H1 (cell line): ENCODE measurements around the gene KCNQ1. TPM values are rescaled to one million over a fixed set of nuclear protein-coding genes. Genes with fewer than 3 reads are reported as not detected.

ENCODE experiments used
- CTCF ChIA-PET: fragments of 300-600 bp; sonication (Branson Sonifier 250); formaldehyde crosslinking; loops from one replicate; lab custom pipeline; 2021; ENCODE audit not compliant: partially characterized antibody; lab: Charles Lee
- POLR2A ChIA-PET: fragments of 300-600 bp; sonication (Branson Sonifier 250); formaldehyde crosslinking; loops from one replicate; lab custom pipeline; 2021; ENCODE audit warnings: inconsistent platforms; ENCODE audit not compliant: partially characterized antibody; lab: Charles Lee
- DNase-seq, 2 experiments: peaks; one replicate each; pipeline versions ENCODE4 v3.0.0 to v3.0.0-alpha.2; 2010 to 2022; ENCODE audit warnings: low spot score in 2 of 2, low read depth in 1 of 2, mixed read lengths in 1 of 2
- FAIRE-seq: peaks from 2 replicates; lab custom pipeline; 2011; peaks lifted over from hg19 to GRCh38; lab: Jason Lieb, UNC
- H2AFZ ChIP-seq: 2 replicates; pipeline ENCODE4 v1.8.1; 2012; ENCODE audit warnings: low read length, inconsistent platforms
- H2AK5ac ChIP-seq: 2 replicates; pipeline ENCODE4 v1.6.1; 2013; ENCODE audit warnings: low read depth, low read length
- H2BK120ac ChIP-seq: replicated peaks from 2 replicates; pipeline ENCODE3; 2013; ENCODE audit warnings: low read depth, low read length, inconsistent platforms
- H2BK12ac ChIP-seq: 2 replicates; pipeline ENCODE4 v1.6.1; 2013; ENCODE audit warnings: low read depth, low read length
- H2BK15ac ChIP-seq: 2 replicates; pipeline ENCODE4 v1.6.1; 2013; ENCODE audit warnings: low read length
- H2BK20ac ChIP-seq: 2 replicates; pipeline ENCODE4 v1.6.1; 2013; ENCODE audit warnings: low read length
- H2BK5ac ChIP-seq: 2 replicates; pipeline ENCODE4 v1.6.1; 2013; ENCODE audit warnings: low read depth, low read length
- H3K14ac ChIP-seq: 2 replicates; pipeline ENCODE4 v1.6.1; 2013; ENCODE audit warnings: inconsistent platforms; ENCODE audit not compliant: insufficient read length
- H3K18ac ChIP-seq: 2 replicates; pipeline ENCODE4 v1.6.1; 2013; ENCODE audit warnings: low read length; ENCODE audit errors: extremely low read depth
- H3K23ac ChIP-seq: 2 replicates; pipeline ENCODE4 v1.6.1; 2013; ENCODE audit warnings: inconsistent platforms; ENCODE audit not compliant: insufficient read length
- H3K23me2 ChIP-seq: 2 replicates; pipeline ENCODE4 v1.6.1; 2013; ENCODE audit warnings: low read depth, low read length
- H3K27ac ChIP-seq: 2 replicates; pipeline ENCODE4 v1.6.1; 2011; ENCODE audit warnings: low read depth, low read length, inconsistent platforms
- H3K27me3 ChIP-seq, 4 experiments: replicated peaks in 1 of 4; 1 replicate in 1 of 4; 2 replicates in 3 of 4; pipeline versions ENCODE4 v1.6.1 to v1.8.1; 2011 to 2013; ENCODE audit warnings: low read length in 3 of 4, mild to moderate bottlenecking in 3 of 4, inconsistent platforms in 2 of 4, mixed read lengths in 2 of 4, moderate library complexity in 1 of 4; ENCODE audit not compliant: control insufficient read depth in 3 of 4, insufficient read depth in 3 of 4; ENCODE audit errors: extremely low read depth in 1 of 4
- H3K36me3 ChIP-seq, 4 experiments: 2 replicates each; pipeline versions ENCODE4 v1.6.1 to v1.8.1; 2011 to 2013; ENCODE audit warnings: mild to moderate bottlenecking in 4 of 4, low read length in 3 of 4, moderate library complexity in 2 of 4, control low read depth in 1 of 4, inconsistent platforms in 1 of 4; ENCODE audit not compliant: insufficient read depth in 4 of 4, control insufficient read depth in 2 of 4
- H3K4ac ChIP-seq: replicated peaks from 2 replicates; pipeline ENCODE3; 2013; ENCODE audit warnings: low read length, low read depth, mixed read lengths, inconsistent platforms; ENCODE audit not compliant: insufficient read length
- H3K4me1 ChIP-seq, 4 experiments: replicated peaks in 1 of 4; 1 replicate in 1 of 4; 2 replicates in 3 of 4; pipeline versions ENCODE4 v1.6.1 to v1.8.1; 2011 to 2013; ENCODE audit warnings: low read length in 3 of 4, inconsistent platforms in 2 of 4, mixed read lengths in 1 of 4; ENCODE audit not compliant: insufficient read depth in 4 of 4, control insufficient read depth in 3 of 4
- H3K4me2 ChIP-seq, 2 experiments: 2 replicates each; pipeline versions ENCODE4 v1.6.1 to v1.8.1; 2011 to 2013; ENCODE audit warnings: low read depth in 2 of 2, low read length in 2 of 2, control low read depth in 1 of 2, inconsistent platforms in 1 of 2, mild to moderate bottlenecking in 1 of 2; ENCODE audit not compliant: insufficient read depth in 1 of 2
- H3K4me3 ChIP-seq, 4 experiments: fragments of 200-600, 300-600 bp in 1 of 4; sonication (generic), shearing (Covaris generic), sonication (Bioruptor Twin) in 1 of 4; 2 replicates each; pipeline versions ENCODE4 v1.5.1 to v1.8.1; 2011 to 2016; ENCODE audit warnings: low read length in 4 of 4, low read depth in 3 of 4, control low read depth in 2 of 4, inconsistent platforms in 2 of 4, mild to moderate bottlenecking in 2 of 4, mixed read lengths in 1 of 4, moderate library complexity in 1 of 4; ENCODE audit not compliant: insufficient read depth in 2 of 4; ENCODE audit errors: extremely low read depth in 1 of 4
- H3K56ac ChIP-seq: replicated peaks from 2 replicates; pipeline ENCODE3; 2013; ENCODE audit warnings: low read depth, mild to moderate bottlenecking, mixed read lengths, low read length, inconsistent platforms; ENCODE audit not compliant: insufficient read length
- H3K79me1 ChIP-seq: 2 replicates; pipeline ENCODE4 v1.6.1; 2013; ENCODE audit warnings: low read depth, low read length, control low read depth
- H3K79me2 ChIP-seq, 2 experiments: 2 replicates each; pipeline versions ENCODE4 v1.6.1 to v1.8.1; 2012 to 2013; ENCODE audit warnings: low read length in 2 of 2, mild to moderate bottlenecking in 2 of 2, inconsistent platforms in 1 of 2; ENCODE audit not compliant: insufficient read depth in 2 of 2, control insufficient read depth in 1 of 2
- H3K9ac ChIP-seq, 4 experiments: replicated peaks in 1 of 4; 1 replicate in 1 of 4; 2 replicates in 3 of 4; pipeline versions ENCODE4 v1.6.1 to v1.8.1; 2011 to 2013; ENCODE audit warnings: low read depth in 3 of 4, low read length in 3 of 4, control low read depth in 2 of 4, mild to moderate bottlenecking in 2 of 4, moderate library complexity in 2 of 4, inconsistent platforms in 1 of 4; ENCODE audit errors: extremely low read depth in 1 of 4
- H3K9me3 ChIP-seq, 2 experiments: 2 replicates each; pipeline versions ENCODE4 v1.6.1 to v1.8.1; 2012 to 2013; ENCODE audit warnings: mild to moderate bottlenecking in 2 of 2, moderate library complexity in 2 of 2, control low read depth in 1 of 2, inconsistent platforms in 1 of 2, low read depth in 1 of 2, low read length in 1 of 2, mixed read lengths in 1 of 2; ENCODE audit not compliant: insufficient read depth in 2 of 2
- H4K20me1 ChIP-seq, 2 experiments: replicated peaks in 1 of 2; 2 replicates each; pipeline versions ENCODE3 to v1.8.1; 2011 to 2013; ENCODE audit warnings: inconsistent platforms in 2 of 2, low read length in 2 of 2, mild to moderate bottlenecking in 1 of 2; ENCODE audit not compliant: insufficient read depth in 2 of 2, control insufficient read depth in 1 of 2
- H4K5ac ChIP-seq: 2 replicates; pipeline ENCODE4 v1.6.1; 2013; ENCODE audit warnings: low read length, low read depth, mixed read lengths, inconsistent platforms; ENCODE audit not compliant: insufficient read length
- H4K8ac ChIP-seq: 2 replicates; pipeline ENCODE4 v1.8.0; 2013; ENCODE audit warnings: mild to moderate bottlenecking, moderate library complexity, low read length, inconsistent platforms; ENCODE audit not compliant: insufficient read depth; ENCODE audit errors: extremely low read depth
- H4K91ac ChIP-seq: replicated peaks from 2 replicates; pipeline ENCODE3; 2013; ENCODE audit warnings: low read length, mixed read lengths, inconsistent platforms; ENCODE audit not compliant: insufficient read length
- RFX5 ChIP-seq: IDR thresholded peaks from 2 replicates; pipeline ENCODE4 v1.6.1; 2011; ENCODE audit warnings: low read depth, low read length, improper control_type of control experiment, borderline replicate concordance
- SRF ChIP-seq: IDR thresholded peaks from 2 replicates; pipeline ENCODE4 v1.6.1; 2011; ENCODE audit warnings: mild to moderate bottlenecking, low read depth, low read length, moderate library complexity
- YY1 ChIP-seq: IDR thresholded peaks from 2 replicates; pipeline ENCODE4 v1.6.1; 2011; ENCODE audit warnings: low read depth, mild to moderate bottlenecking, low read length
- WGBS, 2 experiments: shearing (Covaris generic) in 1 of 2; methylation state at CpG; one replicate each; pipeline versions ENCODE4 v1.1.6 to v1.1.7; 2013 to 2015; ENCODE audit warnings: low lambda C conversion rate in 2 of 2, mixed read lengths in 2 of 2, inconsistent platforms in 1 of 2, low coverage in 1 of 2, missing lambda C conversion rate in 1 of 2; ENCODE audit not compliant: insufficient replicate concordance in 2 of 2, insufficient coverage in 1 of 2, insufficient read length in 1 of 2; ENCODE audit errors: extremely low coverage in 1 of 2, missing lambda C conversion rate in 1 of 2; 5-methylcytosine and 5-hydroxymethylcytosine counted together
- polyA plus RNA-seq, 7 experiments: library from polyadenylated mRNA; depleted of rRNA in 3 of 7; stranded (reverse) in 5 of 7; unstranded in 2 of 7; fragments of >200 nt in 5 of 7; fragments of 200-250 nt in 2 of 7; gene quantifications; 1 replicate in 5 of 7; 2 replicates in 1 of 7; 4 replicates in 1 of 7; pipeline versions ENCODE4 v1.2.1 to v1.2.3, GENCODE V29; 2011 to 2013; ENCODE audit warnings: missing spikeins in 2 of 7, mixed read lengths in 2 of 7
- total RNA-seq: library from RNA; stranded (reverse); fragmentation: NEBNext Ultra II Directional; extraction: Animal tissue kit (Norgen Biotek cat#: 25700); gene quantifications from 2 replicates; pipeline ENCODE4 v1.2.1, GENCODE V29; 2021

Gene KCNQ1
- total and polyA plus RNA-seq, 2 of the 8 experiments (the other 6 are each of a cell fraction or from before 2014, with no cell fraction given), result 1.9 to 2.0 TPM

GRCh38 chr11:2750682-2751522 is 306.1 kb downstream of the KCNQ1 start:
- TF ChIP-seq SRF, result no peak
- no peak for TF ChIP-seq RFX5
- no peak for TF ChIP-seq YY1
- TF ChIP-seq, all 59 proteins: peak for 0
- ChIA-PET POLR2A (interaction anchor here (0.6 to 0.7 kb wide), 2 partner anchors 32 to 77 kb away, joined by 3 to 4 read pairs; no protein-coding TSS in a partner anchor), CTCF (interaction anchor here (0.6 to 2.1 kb wide), 5 partner anchors 59 to 218 kb away, joined by 3 to 5 read pairs (median 3); no protein-coding TSS in a partner anchor)
- Histone ChIP-seq H3K9ac (no peak overlapping the region), H3K4ac (no peak overlapping the region), H4K20me1 (no peaks in the 10 kb centered on the region), H3K14ac (no peak overlapping the region), H3K23me2 (no peaks in the 10 kb centered on the region; the same call in 1 of the 2 replicates), H4K8ac (no peak overlapping the region), H3K18ac (no peak overlapping the region), H3K79me2 (no peaks in the 10 kb centered on the region), H3K23ac (no peak overlapping the region), H4K91ac (no peak overlapping the region), H2BK120ac (no peak overlapping the region), H3K27me3 (peaks cover 0 to 43% (median 28%) of the 10 kb centered on the region in 4 experiments; a peak in 6 of 7 replicates), H2BK20ac (no peak overlapping the region), H3K4me2 (no peak overlapping the region), H3K36me3 (no peaks in the 10 kb centered on the region), H3K79me1 (no peaks in the 10 kb centered on the region), H2BK5ac (no peak overlapping the region), H3K56ac (no peak overlapping the region), H2AFZ (no peak overlapping the region), H4K5ac (no peak overlapping the region), H3K4me1 (no peaks in the 10 kb centered on the region), H2BK12ac (no peak overlapping the region), H2AK5ac (no peak overlapping the region), H3K27ac (no peak overlapping the region), H3K9me3 (no peaks in the 10 kb centered on the region; a peak in 1 of 4 replicates), H2BK15ac (no peak overlapping the region), H3K4me3 (no peak overlapping the region)
- DNase-seq, result no peak
- no peak for FAIRE-seq
- 87% methylated on average over 24 of the region's 24 CpGs; no CpG with 5 or more reads in 1 of the 2 experiments for WGBS, 2 experiments
